ENCODE data around the gene RBM6. TPM values are rescaled to one million over a fixed set of nuclear protein-coding genes. Genes with fewer than 3 reads are reported as not detected.

The RBM6 gene
- total RNA-seq = 100 to 1,000 TPM; 127 to 149 (median 140) TPM
- 153 TPM for total RNA-seq (2013)
- 127 to 280 (median 167) reads per million in 29 experiments for total RNA-seq

GRCh38 chr3:49939858-49940666 lies at the start of gene RBM6:
TSS of gene RBM6 (plus strand) at chr3:49940150. CDS start at chr3:49962642, 22,492 bp downstream.
- peaks cover 7 to 27% of the 10 kb centered on the region in 2 experiments for H3K4me1 ChIP-seq (ENCODE audit: control insufficient read depth in 1 of 2, extremely low read depth in 1 of 2, insufficient read depth in 2 of 2, low read length in 2 of 2)
- peak; percentile 96 to 98 (median 98) for ATAC-seq (replicated peaks in 1 of 4)
- CTCF ChIA-PET = interaction anchor here in 1 of 2 donors (0.6 to 1.5 kb wide), 2 partner anchors 10 to 397 kb away, joined by 6 to 7 read pairs; partner anchors contain the start of gene MON1A

GRCh38 chr3:49895791-49896190 lies 44.2 kb upstream of the RBM6 start:
- no peaks in the 10 kb centered on the region for H3K4me1 ChIP-seq (ENCODE audit: control insufficient read depth in 1 of 2, extremely low read depth in 1 of 2, insufficient read depth in 2 of 2, low read length in 2 of 2)
- DNase-seq (no peak), ATAC-seq (replicated peaks in 1 of 4) (no peak)
- H3K27ac ChIP-seq (ENCODE audit: low read length) = no peak overlapping the region
- H3K36me3 ChIP-seq (ENCODE audit: control insufficient read depth in 2 of 2, extremely low read depth in 1 of 2, insufficient read depth in 1 of 2, low read length in 1 of 2) = no peaks in the 10 kb centered on the region
- H3K27me3 ChIP-seq (replicated peaks in 1 of 2; ENCODE audit: control insufficient read depth in 2 of 2, extremely low read depth in 1 of 2, insufficient read depth in 2 of 2, low read length in 1 of 2) = no peaks in the 10 kb centered on the region
- Mint-ChIP-seq H3K4me1 (no peaks in the 10 kb centered on the region), H3K27ac (no peak overlapping the region), H3K27me3 (no peaks in the 10 kb centered on the region), H3K9me3 (no peaks in the 10 kb centered on the region), H3K36me3 (no peaks in the 10 kb centered on the region), H3K4me3 (no peak overlapping the region)
- WGBS (ENCODE audit: insufficient coverage) = 94% methylated on average over 8 of the region's 9 CpGs
- ChIA-PET POLR2A (interaction anchor here in 1 of 2 donors (0.5 kb wide), 1 partner anchor 18 kb away, joined by 6 read pairs; no protein-coding TSS in a partner anchor), CTCF (no interaction called here)
- H3K4me3 ChIP-seq (ENCODE audit: control insufficient read depth in 1 of 2, extremely low read depth in 1 of 2, low read length in 1 of 2) = no peak overlapping the region
- no peaks in the 10 kb centered on the region for H3K9me3 ChIP-seq

More at GRCh38 chr3:49939858-49940666, at the start of gene RBM6:
- under 1% methylated on average over 72 of the region's 74 CpGs for WGBS (ENCODE audit: insufficient coverage)
- Mint-ChIP-seq H3K36me3 (peaks cover 7% of the 10 kb centered on the region), H3K4me1 (peaks cover 28 to 38% (median 36%) of the 10 kb centered on the region in 3 donors), H3K27ac (peak within 1 kb of the TSS; percentile 94 to 97), H3K27me3 (no peaks in the 10 kb centered on the region), H3K9me3 (no peaks in the 10 kb centered on the region), H3K4me3 (peak within 1 kb of the TSS; percentile 95 to 99 (median 98))
- POLR2A ChIA-PET = interaction anchor here (0.6 to 1.2 kb wide), 5 partner anchors 10 to 1560 kb away, joined by 4 to 7 read pairs (median 4); partner anchors contain the start of gene MON1A (in 2 of the 2)
- H3K9me3 ChIP-seq = no peaks in the 10 kb centered on the region
- peaks cover 0 to 5% of the 10 kb centered on the region in 2 donors for H3K36me3 ChIP-seq (ENCODE audit: control insufficient read depth in 2 of 2, extremely low read depth in 1 of 2, insufficient read depth in 1 of 2, low read length in 1 of 2)
- no peaks in the 10 kb centered on the region for H3K27me3 ChIP-seq (replicated peaks in 1 of 2; ENCODE audit: control insufficient read depth in 2 of 2, extremely low read depth in 1 of 2, insufficient read depth in 2 of 2, low read length in 1 of 2)
- H3K4me3 ChIP-seq (ENCODE audit: control insufficient read depth in 1 of 2, extremely low read depth in 1 of 2, low read length in 1 of 2) = peak within 1 kb of the TSS; percentile 91 to 94
- DNase-seq = peak; percentile 85 to 97 (median 93)
- H3K27ac ChIP-seq (ENCODE audit: low read length) = peak within 1 kb of the TSS; percentile 94

- no peak for ATAC-seq (replicated peaks in 1 of 4)
- ChIA-PET CTCF (no interaction called here), POLR2A (interaction anchor here in 1 of 2 donors (0.5 kb wide), 1 partner anchor 18 kb away, joined by 6 read pairs; no protein-coding TSS in a partner anchor)
- no peaks in the 10 kb centered on the region for H3K36me3 Mint-ChIP-seq
- 94% methylated on average over 2 of the region's 5 CpGs for WGBS (ENCODE audit: insufficient coverage)
- no peak overlapping the region for H3K27ac Mint-ChIP-seq
- DNase-seq = no peak
- H3K9me3 ChIP-seq = no peaks in the 10 kb centered on the region
- H3K27me3 Mint-ChIP-seq = no peaks in the 10 kb centered on the region
- no peaks in the 10 kb centered on the region for H3K36me3 ChIP-seq (ENCODE audit: control insufficient read depth in 2 of 2, extremely low read depth in 1 of 2, insufficient read depth in 1 of 2, low read length in 1 of 2)
- H3K4me1 ChIP-seq (ENCODE audit: control insufficient read depth in 1 of 2, extremely low read depth in 1 of 2, insufficient read depth in 2 of 2, low read length in 2 of 2) = no peaks in the 10 kb centered on the region
- H3K4me3 ChIP-seq (ENCODE audit: control insufficient read depth in 1 of 2, extremely low read depth in 1 of 2, low read length in 1 of 2) = no peak overlapping the region
- H3K27me3 ChIP-seq (replicated peaks in 1 of 2; ENCODE audit: control insufficient read depth in 2 of 2, extremely low read depth in 1 of 2, insufficient read depth in 2 of 2, low read length in 1 of 2) = no peaks in the 10 kb centered on the region
- H3K4me3 Mint-ChIP-seq = no peak overlapping the region
- H3K9me3 Mint-ChIP-seq = no peaks in the 10 kb centered on the region
- peaks cover 0 to 3% (median 1%) of the 10 kb centered on the region in 3 donors for H3K4me1 Mint-ChIP-seq
- H3K27ac ChIP-seq (ENCODE audit: low read length) = no peak overlapping the region
Observed at GRCh38 chr3:49896345-49896744, 43.6 kb upstream of the RBM6 start.

GRCh38 chr3:49898991-49899390 lies 41.0 kb upstream of the RBM6 start:
- Mint-ChIP-seq H3K36me3 (no peaks in the 10 kb centered on the region), H3K27ac (no peak overlapping the region), H3K4me1 (peaks cover 3 to 9% (median 5%) of the 10 kb centered on the region in 3 donors), H3K9me3 (no peaks in the 10 kb centered on the region), H3K27me3 (no peaks in the 10 kb centered on the region), H3K4me3 (no peak overlapping the region)
- no peak for ATAC-seq (replicated peaks in 1 of 4)
- H3K36me3 ChIP-seq (ENCODE audit: control insufficient read depth in 2 of 2, extremely low read depth in 1 of 2, insufficient read depth in 1 of 2, low read length in 1 of 2) = no peaks in the 10 kb centered on the region
- peaks cover 2 to 9% of the 10 kb centered on the region in 2 experiments for H3K4me1 ChIP-seq (ENCODE audit: control insufficient read depth in 1 of 2, extremely low read depth in 1 of 2, insufficient read depth in 2 of 2, low read length in 2 of 2)
- CTCF ChIA-PET = no interaction called here
- H3K27ac ChIP-seq (ENCODE audit: low read length) = no peak overlapping the region
- no peak overlapping the region for H3K4me3 ChIP-seq (ENCODE audit: control insufficient read depth in 1 of 2, extremely low read depth in 1 of 2, low read length in 1 of 2)
- no peaks in the 10 kb centered on the region for H3K27me3 ChIP-seq (replicated peaks in 1 of 2; ENCODE audit: control insufficient read depth in 2 of 2, extremely low read depth in 1 of 2, insufficient read depth in 2 of 2, low read length in 1 of 2)
- WGBS (ENCODE audit: insufficient coverage) = 79% methylated on average over 3 of the region's 6 CpGs
- POLR2A ChIA-PET = no interaction called here
- DNase-seq = no peak
- H3K9me3 ChIP-seq = no peaks in the 10 kb centered on the region

GRCh38 chr3:49899815-49900214 lies 40.1 kb upstream of the RBM6 start:
- no peak for ATAC-seq (replicated peaks in 1 of 4)
- Mint-ChIP-seq H3K9me3 (no peaks in the 10 kb centered on the region), H3K4me1 (peaks cover 5 to 16% (median 13%) of the 10 kb centered on the region in 3 donors), H3K27me3 (no peaks in the 10 kb centered on the region), H3K27ac (no peak overlapping the region), H3K36me3 (no peaks in the 10 kb centered on the region), H3K4me3 (no peak overlapping the region)
- Histone ChIP-seq H3K36me3 (ENCODE audit: control insufficient read depth in 2 of 2, extremely low read depth in 1 of 2, insufficient read depth in 1 of 2, low read length in 1 of 2) (no peaks in the 10 kb centered on the region), H3K9me3 (no peaks in the 10 kb centered on the region), H3K27me3 (replicated peaks in 1 of 2; ENCODE audit: control insufficient read depth in 2 of 2, extremely low read depth in 1 of 2, insufficient read depth in 2 of 2, low read length in 1 of 2) (no peaks in the 10 kb centered on the region), H3K4me1 (ENCODE audit: control insufficient read depth in 1 of 2, extremely low read depth in 1 of 2, insufficient read depth in 2 of 2, low read length in 2 of 2) (peaks cover 3 to 18% of the 10 kb centered on the region in 2 experiments), H3K27ac (ENCODE audit: low read length) (no peak overlapping the region), H3K4me3 (ENCODE audit: control insufficient read depth in 1 of 2, extremely low read depth in 1 of 2, low read length in 1 of 2) (no peak overlapping the region)
- 90% methylated on average over 4 of the region's 5 CpGs for WGBS (ENCODE audit: insufficient coverage)
- ChIA-PET CTCF (no interaction called here), POLR2A (interaction anchor here in 1 of 2 donors (0.7 kb wide), 1 partner anchor 27 kb away, joined by 8 read pairs; no protein-coding TSS in a partner anchor)
- DNase-seq = no peak

GRCh38 chr3:49900491-49901153 lies 39.3 kb upstream of the RBM6 start:
- DNase-seq (no peak), ATAC-seq (replicated peaks in 1 of 4) (no peak)
- no peaks in the 10 kb centered on the region for H3K27me3 ChIP-seq (replicated peaks in 1 of 2; ENCODE audit: control insufficient read depth in 2 of 2, extremely low read depth in 1 of 2, insufficient read depth in 2 of 2, low read length in 1 of 2)
- no peak overlapping the region for H3K27ac Mint-ChIP-seq
- H3K27me3 Mint-ChIP-seq = no peaks in the 10 kb centered on the region
- CTCF ChIA-PET = no interaction called here
- H3K9me3 Mint-ChIP-seq = no peaks in the 10 kb centered on the region
- H3K36me3 ChIP-seq (ENCODE audit: control insufficient read depth in 2 of 2, extremely low read depth in 1 of 2, insufficient read depth in 1 of 2, low read length in 1 of 2) = no peaks in the 10 kb centered on the region
- 85% methylated on average over 2 of the region's 8 CpGs for WGBS (ENCODE audit: insufficient coverage)
- peaks cover 4 to 25% of the 10 kb centered on the region in 2 experiments for H3K4me1 ChIP-seq (ENCODE audit: control insufficient read depth in 1 of 2, extremely low read depth in 1 of 2, insufficient read depth in 2 of 2, low read length in 2 of 2)
- no peak overlapping the region for H3K4me3 ChIP-seq (ENCODE audit: control insufficient read depth in 1 of 2, extremely low read depth in 1 of 2, low read length in 1 of 2)
- no peaks in the 10 kb centered on the region for H3K9me3 ChIP-seq
- H3K4me3 Mint-ChIP-seq = no peak overlapping the region
- POLR2A ChIA-PET = no interaction called here
- no peaks in the 10 kb centered on the region for H3K36me3 Mint-ChIP-seq
- H3K4me1 Mint-ChIP-seq = peaks cover 8 to 21% (median 16%) of the 10 kb centered on the region in 3 donors
- no peak overlapping the region for H3K27ac ChIP-seq (ENCODE audit: low read length)

Measured in T-cell (primary cell).